Astrocyte (in vitro differentiated cells and primary cell): Measurements from ENCODE around the gene POM121L2.

ENCODE experiments used
- EZH2 ChIP-seq: IDR thresholded peaks from 2 replicates; pipeline ENCODE4 v1.6.1; 2012; ENCODE audit warnings: mild to moderate bottlenecking, low read length, inconsistent platforms; ENCODE audit not compliant: insufficient read depth
- TF ChIP-seq, protein P1 (sequence below): IDR thresholded peaks from 2 replicates; pipeline ENCODE4 v1.5.1; 2011; ENCODE audit warnings: low read depth, mild to moderate bottlenecking, inconsistent platforms, low read length, moderate library complexity; ENCODE audit not compliant: insufficient read depth

DNA sequence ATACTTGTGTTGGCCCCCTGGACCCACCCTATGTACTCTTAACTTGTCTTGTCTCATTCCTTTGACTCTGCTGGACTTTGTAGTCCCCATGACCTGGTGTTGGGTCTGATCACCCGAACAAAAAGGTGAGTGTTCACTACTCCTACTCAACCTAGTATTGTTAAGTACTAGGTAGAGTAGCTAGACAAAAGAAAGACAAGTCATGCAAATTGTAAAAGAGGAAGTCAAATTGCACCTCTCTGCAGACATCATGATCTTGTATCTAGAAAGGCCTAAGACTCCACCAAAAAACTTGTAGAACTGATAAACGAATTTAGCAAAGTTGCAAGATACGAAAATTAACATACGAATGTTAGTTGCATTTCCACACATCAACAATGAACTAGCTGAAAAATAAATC lies 40.8 kb upstream of the POM121L2 start:
- TF ChIP-seq, protein P1, sequence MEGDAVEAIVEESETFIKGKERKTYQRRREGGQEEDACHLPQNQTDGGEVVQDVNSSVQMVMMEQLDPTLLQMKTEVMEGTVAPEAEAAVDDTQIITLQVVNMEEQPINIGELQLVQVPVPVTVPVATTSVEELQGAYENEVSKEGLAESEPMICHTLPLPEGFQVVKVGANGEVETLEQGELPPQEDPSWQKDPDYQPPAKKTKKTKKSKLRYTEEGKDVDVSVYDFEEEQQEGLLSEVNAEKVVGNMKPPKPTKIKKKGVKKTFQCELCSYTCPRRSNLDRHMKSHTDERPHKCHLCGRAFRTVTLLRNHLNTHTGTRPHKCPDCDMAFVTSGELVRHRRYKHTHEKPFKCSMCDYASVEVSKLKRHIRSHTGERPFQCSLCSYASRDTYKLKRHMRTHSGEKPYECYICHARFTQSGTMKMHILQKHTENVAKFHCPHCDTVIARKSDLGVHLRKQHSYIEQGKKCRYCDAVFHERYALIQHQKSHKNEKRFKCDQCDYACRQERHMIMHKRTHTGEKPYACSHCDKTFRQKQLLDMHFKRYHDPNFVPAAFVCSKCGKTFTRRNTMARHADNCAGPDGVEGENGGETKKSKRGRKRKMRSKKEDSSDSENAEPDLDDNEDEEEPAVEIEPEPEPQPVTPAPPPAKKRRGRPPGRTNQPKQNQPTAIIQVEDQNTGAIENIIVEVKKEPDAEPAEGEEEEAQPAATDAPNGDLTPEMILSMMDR: no peak
- TF ChIP-seq EZH2: no peak
